ENCODE data around the gene ATM. TPM values are rescaled to one million over a fixed set of nuclear protein-coding genes. Genes with fewer than 3 reads are reported as not detected.

Gene ATM
- total and polyA plus RNA-seq, 2 experiments from 2014 or later = 17.8 to 62.7 TPM

- Histone ChIP-seq H3K27ac (no peak overlapping the region), H3K4me1 (ENCODE audit: low read depth) (no peaks in the 10 kb centered on the region), H3K4me3 (no peak overlapping the region), H3K36me3 (peaks cover 15% of the 10 kb centered on the region), H3K9me3 (ENCODE audit: low read depth) (no peaks in the 10 kb centered on the region), H3K27me3 (no peaks in the 10 kb centered on the region)
- TF ChIP-seq CTCF (IDR thresholded peaks at IDR 0.05; ENCODE audit: low read depth, low read length) = no peak
- no peak for DNase-seq (ENCODE audit: low read depth in 1 of 2, low spot score in 1 of 2)
Observed at GRCh38 chr11:108239076-108239475, 16.2 kb downstream of the ATM start.

GRCh38 chr11:108241330-108242037 lies 18.6 kb downstream of the ATM start:
- H3K9me3 ChIP-seq (ENCODE audit: low read depth) = no peaks in the 10 kb centered on the region
- peaks cover 17% of the 10 kb centered on the region for H3K36me3 ChIP-seq
- TF ChIP-seq CTCF (IDR thresholded peaks at IDR 0.05; ENCODE audit: low read depth, low read length) = no peak
- H3K27ac ChIP-seq = no peak overlapping the region
- H3K4me1 ChIP-seq (ENCODE audit: low read depth) = no peaks in the 10 kb centered on the region
- H3K27me3 ChIP-seq = no peaks in the 10 kb centered on the region
- no peak overlapping the region for H3K4me3 ChIP-seq
- DNase-seq (ENCODE audit: low read depth in 1 of 2, low spot score in 1 of 2) = no peak

GRCh38 chr11:108242422-108242821 lies 19.6 kb downstream of the ATM start:
- DNase-seq (ENCODE audit: low read depth in 1 of 2, low spot score in 1 of 2) = no peak
- no peak for TF ChIP-seq CTCF (IDR thresholded peaks at IDR 0.05; ENCODE audit: low read depth, low read length)
- H3K36me3 ChIP-seq = peaks cover 24% of the 10 kb centered on the region
- no peaks in the 10 kb centered on the region for H3K9me3 ChIP-seq (ENCODE audit: low read depth)
- H3K4me1 ChIP-seq (ENCODE audit: low read depth) = no peaks in the 10 kb centered on the region
- H3K27ac ChIP-seq = no peak overlapping the region
- no peaks in the 10 kb centered on the region for H3K27me3 ChIP-seq
- H3K4me3 ChIP-seq = no peak overlapping the region

GRCh38 chr11:108246308-108246707 lies 23.4 kb downstream of the ATM start:
- Histone ChIP-seq H3K27me3 (no peaks in the 10 kb centered on the region), H3K36me3 (peaks cover 49% of the 10 kb centered on the region), H3K27ac (no peak overlapping the region), H3K4me3 (no peak overlapping the region), H3K9me3 (ENCODE audit: low read depth) (no peaks in the 10 kb centered on the region), H3K4me1 (ENCODE audit: low read depth) (no peaks in the 10 kb centered on the region)
- no peak for DNase-seq (ENCODE audit: low read depth in 1 of 2, low spot score in 1 of 2)
- TF ChIP-seq CTCF (IDR thresholded peaks at IDR 0.05; ENCODE audit: low read depth, low read length) = no peak

- peaks cover 54% of the 10 kb centered on the region for H3K36me3 ChIP-seq
Observed at GRCh38 chr11:108246885-108247284, 24.0 kb downstream of the ATM start.

More at GRCh38 chr11:108246885-108247284, 24.0 kb downstream of the ATM start:
- Histone ChIP-seq H3K4me3 (no peak overlapping the region), H3K9me3 (ENCODE audit: low read depth) (no peaks in the 10 kb centered on the region), H3K27ac (no peak overlapping the region), H3K4me1 (ENCODE audit: low read depth) (no peaks in the 10 kb centered on the region), H3K27me3 (no peaks in the 10 kb centered on the region)
- no peak for TF ChIP-seq CTCF (IDR thresholded peaks at IDR 0.05; ENCODE audit: low read depth, low read length)
- DNase-seq (ENCODE audit: low read depth in 1 of 2, low spot score in 1 of 2) = no peak
